K562 (cell line): Measurements from ENCODE around the gene KRTAP9-3. TPM values are rescaled to one million over a fixed set of nuclear protein-coding genes. Genes with fewer than 3 reads are reported as not detected.
"Not testable (repeated sequence)": the region's sequence is repeated elsewhere in the genome, so short reads cannot be mapped to it uniquely, and the experiment has no call there.

ENCODE experiments used
- ATAC-seq: fragments of 200-7000 bp; cut with Tn5 transposase; 3 replicates; pipeline ENCODE4 v1.9.1; 2020; ENCODE audit warnings: moderate library complexity
- BruUV-seq: library from RNA; stranded (reverse); fragments of 400-500 nt; replicated peaks from 2 replicates; lab custom pipeline; 2021; lab: Mats Ljungman, UMichigan
- CTCF ChIA-PET: fragments of 300-600 bp; formaldehyde crosslinking; extraction: SDS; loops from one replicate; lab custom pipeline; 2021; ENCODE audit warnings: low intra/inter-chr PET ratio; lab: Yijun Ruan, JAX
- POLR2A ChIA-PET: fragments of 300-600, 350-650 bp; sonication (Branson Sonifier 250); formaldehyde crosslinking; extraction: SDS; loops from one replicate; lab custom pipeline; 2021; ENCODE audit warnings: antibody characterized with exemption, inconsistent platforms; lab: Yijun Ruan, JAX
- DNase-seq, 4 experiments: peaks; one replicate each; pipeline versions ENCODE4 v3.0.0 to v3.0.0-alpha.2; 2011 to 2018; ENCODE audit warnings: low spot score in 3 of 4, mixed read lengths in 3 of 4; ENCODE audit errors: extremely low read depth in 1 of 4
- FAIRE-seq: peaks from 2 replicates; lab custom pipeline; 2011; peaks lifted over from hg19 to GRCh38; lab: Jason Lieb, UNC
- H2AFZ ChIP-seq: 2 replicates; pipeline ENCODE4 v1.6.0; 2011; ENCODE audit warnings: low read depth, low read length, control low read depth, inconsistent platforms
- H3K27ac ChIP-seq: fragments of 200-600 bp; 3 replicates; pipeline ENCODE4 v1.8.0; 2011; ENCODE audit warnings: low read depth, mild to moderate bottlenecking, control low read depth, inconsistent platforms, low read length, moderate library complexity, mixed read lengths; ENCODE audit errors: extremely low read depth
- H3K27me3 ChIP-seq, 2 experiments: fragments of 300-600 bp in 1 of 2; 2 replicates in 1 of 2; 3 replicates in 1 of 2; pipeline versions ENCODE4 v1.6.0 to v1.8.0; 2011; ENCODE audit warnings: inconsistent platforms in 2 of 2, low read length in 2 of 2, mild to moderate bottlenecking in 1 of 2, mixed read lengths in 1 of 2, moderate library complexity in 1 of 2; ENCODE audit not compliant: control insufficient read depth in 2 of 2, insufficient read depth in 2 of 2
- H3K36me3 ChIP-seq: fragments of 300-600 bp; 3 replicates; pipeline ENCODE4 v1.8.0; 2011; ENCODE audit warnings: mild to moderate bottlenecking, low read length, inconsistent platforms; ENCODE audit not compliant: control insufficient read depth, insufficient read depth
- H3K4me1 ChIP-seq, 2 experiments: fragments of 200-600 bp in 1 of 2; replicated peaks in 1 of 2; 2 replicates in 1 of 2; 3 replicates in 1 of 2; pipeline versions ENCODE4 v1.5.1 to v1.8.0; 2011; ENCODE audit warnings: inconsistent platforms in 2 of 2, low read length in 2 of 2, mild to moderate bottlenecking in 1 of 2, mixed read lengths in 1 of 2, moderate library complexity in 1 of 2; ENCODE audit not compliant: control insufficient read depth in 2 of 2, insufficient read depth in 2 of 2
- H3K4me2 ChIP-seq: 2 replicates; pipeline ENCODE4 v1.6.1; 2011; ENCODE audit warnings: low read length, control low read depth, inconsistent platforms, mixed read lengths; ENCODE audit not compliant: insufficient read depth
- H3K4me3 ChIP-seq: fragments of 200-600 bp; sonication (generic), shearing (Covaris generic); 2 replicates; pipeline ENCODE4 v1.5.1; 2016; ENCODE audit warnings: control low read depth, inconsistent platforms
- H3K79me2 ChIP-seq: fragments of 200-600 bp; 3 replicates; pipeline ENCODE4 v1.8.0; 2011; ENCODE audit warnings: low read length, inconsistent platforms; ENCODE audit not compliant: control insufficient read depth, insufficient read depth
- H3K9ac ChIP-seq, 2 experiments: 2 replicates each; pipeline versions ENCODE4 v1.6.0 to v1.6.1; 2011; ENCODE audit warnings: low read depth in 2 of 2, low read length in 2 of 2, control low read depth in 1 of 2, inconsistent platforms in 1 of 2, mild to moderate bottlenecking in 1 of 2, mixed read lengths in 1 of 2; ENCODE audit not compliant: insufficient read depth in 1 of 2
- H3K9me1 ChIP-seq: one replicate; pipeline ENCODE4 v1.6.0; 2011; ENCODE audit warnings: inconsistent platforms, mild to moderate bottlenecking, low read length, moderate library complexity; ENCODE audit not compliant: control insufficient read depth, insufficient read depth
- H3K9me3 ChIP-seq: replicated peaks from 2 replicates; pipeline ENCODE4 v1.5.1; 2011; ENCODE audit warnings: low read depth, low read length, inconsistent platforms; ENCODE audit not compliant: control insufficient read depth, insufficient read depth
- H4K20me1 ChIP-seq: replicated peaks from 2 replicates; pipeline ENCODE4 v1.6.1; 2011; ENCODE audit warnings: low read length, inconsistent platforms, mixed read lengths; ENCODE audit not compliant: control insufficient read depth, insufficient read depth
- BRF2 ChIP-seq: IDR thresholded peaks from 3 replicates; pipeline ENCODE4 v1.6.1; 2011; ENCODE audit warnings: borderline replicate concordance, mild to moderate bottlenecking; ENCODE audit not compliant: insufficient read length, insufficient read depth
- HDGF ChIP-seq: fragments of 450-650 bp; IDR thresholded peaks from 2 replicates; pipeline ENCODE4 v1.6.1; 2016
- MTA3 ChIP-seq: fragments of 450-650 bp; formaldehyde crosslinking; IDR thresholded peaks from 2 replicates; pipeline ENCODE4 v1.6.1; 2017; ENCODE audit warnings: mild to moderate bottlenecking, borderline replicate concordance
- SOX6 ChIP-seq: fragments of 450-650 bp; IDR thresholded peaks from 2 replicates; pipeline ENCODE4 v1.6.1; 2014; ENCODE audit warnings: mild to moderate bottlenecking
- ZNF146 ChIP-seq: IDR thresholded peaks from one replicate; pipeline ENCODE4 v1.6.1; 2018; ENCODE audit warnings: missing compliant biosample characterization; ENCODE audit not compliant: unreplicated experiment
- ZNF41 ChIP-seq: fragments of 250-450 bp; sonication (Bioruptor Pico); conservative IDR thresholded peaks from 2 replicates; pipeline ENCODE4 v1.4.0; 2020; ENCODE audit warnings: mild to moderate bottlenecking
- WGBS: fragments of 100-300 bp; shearing (Covaris generic); methylation state at CpG from one replicate; pipeline ENCODE4 v1.1.6; 2016; ENCODE audit warnings: low coverage, mixed read lengths; ENCODE audit not compliant: insufficient coverage; ENCODE audit errors: missing lambda C conversion rate; 5-methylcytosine and 5-hydroxymethylcytosine counted together
- in situ Hi-C: fragments of 300-500 bp; cut with MboI; formaldehyde crosslinking; loops from 4 replicates; pipeline ENCODE4 v1.15.0; 2018; ENCODE audit warnings: inconsistent platforms, mixed read lengths
- intact Hi-C: fragments of 100-400 bp; cut with micrococcal nuclease; formaldehyde crosslinking; loops from 2 replicates; pipeline ENCODE4 v1.14.2; 2022
- polyA plus RNA-seq, 8 experiments: library from polyadenylated mRNA; depleted of rRNA in 4 of 8; stranded (reverse) in 5 of 8; unstranded in 3 of 8; fragments of >200 nt; fragmentation: Nextera tagmentation in 2 of 8; fragmentation: Illumina TruSeq in 1 of 8; extraction: Ambion mirVana in 2 of 8; extraction: Trizol in 1 of 8; gene quantifications; 2 replicates each; pipeline versions ENCODE4 v1.2.1 to v1.2.3, GENCODE V29; 2011 to 2014; ENCODE audit warnings: inconsistent platforms in 1 of 8, missing spikeins in 1 of 8
- total RNA-seq, 7 experiments: library from RNA; depleted of rRNA in 6 of 7; stranded (reverse); fragments of >200 nt in 6 of 7; fragmentation: Illumina TruSeq in 2 of 7; extraction: Trizol in 2 of 7; gene quantifications; 2 replicates each; pipeline versions ENCODE4 v1.2.1 to v1.2.3, GENCODE V29; 2011 to 2021; ENCODE audit warnings: low replicate concordance in 1 of 7
- TF ChIP-seq, protein P1 (sequence below): sonication (generic); formaldehyde crosslinking; IDR thresholded peaks from 2 replicates; pipeline ENCODE4 v1.8.0; 2022; ENCODE audit warnings: missing genetic modification reagents, mild to moderate bottlenecking, borderline replicate concordance

Gene KRTAP9-3
- total and polyA plus RNA-seq, 9 of the 15 experiments (the other 6 are each of a cell fraction or from before 2014, with no cell fraction given): not detected

- POLR2A ChIA-PET, intact Hi-C loops, H3K27ac ChIP-seq, H3K27me3 ChIP-seq, ATAC-seq, H3K4me3 ChIP-seq, H3K9me3 ChIP-seq, H3K9ac ChIP-seq, H3K4me1 ChIP-seq, CTCF ChIA-PET, H3K9me1 ChIP-seq, DNase-seq, in situ Hi-C loops, H3K79me2 ChIP-seq, H2AFZ ChIP-seq, H3K36me3 ChIP-seq, BruUV-seq, H4K20me1 ChIP-seq, H3K4me2 ChIP-seq, FAIRE-seq: not testable (repeated sequence)
- no CpG with 5 or more reads among the region's 1 CpG for WGBS
Observed at GRCh38 chr17:41271323-41271722, 39.1 kb downstream of the KRTAP9-3 start.

DNA sequence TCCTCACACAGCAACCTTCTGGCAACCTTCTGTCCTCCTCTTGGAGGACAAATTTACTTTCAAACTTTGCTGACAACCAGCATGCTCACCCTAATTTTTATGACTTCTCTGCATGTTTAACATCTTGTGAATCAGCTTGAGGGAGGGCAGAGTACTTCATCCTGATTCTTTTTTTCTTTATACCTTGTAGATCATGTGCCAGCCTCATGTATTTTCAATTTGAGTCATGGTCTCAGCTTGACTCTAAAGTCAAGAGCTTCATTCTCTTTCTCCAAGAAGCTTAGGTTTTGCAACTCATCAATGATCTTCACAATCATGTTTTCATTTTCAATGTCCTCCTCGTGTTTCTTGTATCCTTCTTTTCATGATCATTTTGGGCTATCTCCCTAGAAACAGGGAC lies 39.6 kb downstream of the KRTAP9-3 start:
- ChIA-PET CTCF (no interaction called here), POLR2A (no interaction called here)
- no peak overlapping the region for H3K4me3 ChIP-seq
- DNase-seq (no peak), ATAC-seq (no peak), FAIRE-seq (no peak)
- in situ Hi-C loops: no loop called here
- no peaks in the 10 kb centered on the region for H3K9me3 ChIP-seq
- H3K36me3 ChIP-seq: no peaks in the 10 kb centered on the region
- no peak overlapping the region for H2AFZ ChIP-seq
- H3K4me2 ChIP-seq: no peak overlapping the region
- no TSS peak for BruUV-seq
- no peaks in the 10 kb centered on the region for H3K9me1 ChIP-seq
- no peak overlapping the region for H3K9ac ChIP-seq
- no peaks in the 10 kb centered on the region for H3K4me1 ChIP-seq
- intact Hi-C loops: no loop called here
- H3K27ac ChIP-seq: no peak overlapping the region
- no peaks in the 10 kb centered on the region for H3K79me2 ChIP-seq
- no peaks in the 10 kb centered on the region for H4K20me1 ChIP-seq
- no CpG with 5 or more reads among the region's 1 CpG for WGBS
- no peaks in the 10 kb centered on the region; a peak in 1 of 5 replicates for H3K27me3 ChIP-seq
- TF ChIP-seq, protein P1, sequence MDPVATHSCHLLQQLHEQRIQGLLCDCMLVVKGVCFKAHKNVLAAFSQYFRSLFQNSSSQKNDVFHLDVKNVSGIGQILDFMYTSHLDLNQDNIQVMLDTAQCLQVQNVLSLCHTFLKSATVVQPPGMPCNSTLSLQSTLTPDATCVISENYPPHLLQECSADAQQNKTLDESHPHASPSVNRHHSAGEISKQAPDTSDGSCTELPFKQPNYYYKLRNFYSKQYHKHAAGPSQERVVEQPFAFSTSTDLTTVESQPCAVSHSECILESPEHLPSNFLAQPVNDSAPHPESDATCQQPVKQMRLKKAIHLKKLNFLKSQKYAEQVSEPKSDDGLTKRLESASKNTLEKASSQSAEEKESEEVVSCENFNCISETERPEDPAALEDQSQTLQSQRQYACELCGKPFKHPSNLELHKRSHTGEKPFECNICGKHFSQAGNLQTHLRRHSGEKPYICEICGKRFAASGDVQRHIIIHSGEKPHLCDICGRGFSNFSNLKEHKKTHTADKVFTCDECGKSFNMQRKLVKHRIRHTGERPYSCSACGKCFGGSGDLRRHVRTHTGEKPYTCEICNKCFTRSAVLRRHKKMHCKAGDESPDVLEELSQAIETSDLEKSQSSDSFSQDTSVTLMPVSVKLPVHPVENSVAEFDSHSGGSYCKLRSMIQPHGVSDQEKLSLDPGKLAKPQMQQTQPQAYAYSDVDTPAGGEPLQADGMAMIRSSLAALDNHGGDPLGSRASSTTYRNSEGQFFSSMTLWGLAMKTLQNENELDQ: no peak
- TF ChIP-seq ZNF146 (CRISPR knock-in tag): no peak
- no peak for TF ChIP-seq SOX6
- no peak for TF ChIP-seq BRF2
- no peak for TF ChIP-seq ZNF41 (CRISPR knock-in tag)
- no peak for TF ChIP-seq HDGF
- no peak for TF ChIP-seq MTA3
